Measurements from ENCODE around the gene FAM229B.
"Not testable (repeated sequence)": the region's sequence is repeated elsewhere in the genome, so short reads cannot be mapped to it uniquely, and the experiment has no call there.

The FAM229B gene, protein sequence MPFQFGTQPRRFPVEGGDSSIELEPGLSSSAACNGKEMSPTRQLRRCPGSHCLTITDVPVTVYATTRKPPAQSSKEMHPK

DNA sequence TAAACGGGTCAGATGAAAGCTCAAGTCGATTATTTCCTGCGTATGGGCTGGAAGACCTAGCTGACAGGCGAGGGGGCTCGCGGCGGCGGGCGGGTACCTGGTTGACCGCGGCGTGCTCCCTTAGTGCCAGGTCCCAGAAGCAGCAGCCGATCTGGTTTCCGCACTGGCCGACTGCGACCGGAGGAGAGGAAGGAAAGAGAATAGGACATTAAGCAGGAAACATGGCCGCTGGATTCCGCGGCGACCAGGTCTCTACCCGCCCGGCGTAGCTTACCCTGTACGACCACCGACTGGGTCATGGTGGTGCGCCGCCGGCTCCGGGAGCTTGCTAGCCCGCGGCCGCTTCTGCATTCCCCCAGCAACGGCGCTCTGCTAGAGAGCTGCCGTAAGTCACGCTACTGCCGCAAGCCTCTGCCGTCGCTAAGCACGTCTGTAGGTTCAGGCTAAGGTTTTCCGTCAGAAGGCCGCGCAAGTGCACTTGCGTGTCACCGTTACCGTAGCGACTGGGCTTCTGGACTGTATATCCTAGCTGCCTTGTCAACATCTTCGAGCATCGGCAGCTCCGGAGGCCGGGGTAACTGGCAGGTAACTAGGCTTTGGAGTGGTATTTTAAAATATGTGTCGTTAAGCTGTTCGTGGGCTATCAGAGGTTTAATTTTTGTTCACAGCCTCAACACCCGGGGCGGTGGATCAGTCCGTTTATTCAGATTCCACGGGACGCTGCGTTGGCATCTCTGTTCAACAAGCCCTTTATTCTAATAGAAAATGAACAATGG is at the start of gene FAM229B, which contains the start of gene TUBE1:
FAM229B (plus strand) TSS at position 456 of the 776 bp plus-strand sequence. CDS start 11,693 bp downstream, outside the sequence.
TUBE1 (minus strand) TSS at position 347 of the 776 bp plus-strand sequence; CDS start at position 299, 48 bp downstream.
- DNase-seq = peak; percentile 96

DNA sequence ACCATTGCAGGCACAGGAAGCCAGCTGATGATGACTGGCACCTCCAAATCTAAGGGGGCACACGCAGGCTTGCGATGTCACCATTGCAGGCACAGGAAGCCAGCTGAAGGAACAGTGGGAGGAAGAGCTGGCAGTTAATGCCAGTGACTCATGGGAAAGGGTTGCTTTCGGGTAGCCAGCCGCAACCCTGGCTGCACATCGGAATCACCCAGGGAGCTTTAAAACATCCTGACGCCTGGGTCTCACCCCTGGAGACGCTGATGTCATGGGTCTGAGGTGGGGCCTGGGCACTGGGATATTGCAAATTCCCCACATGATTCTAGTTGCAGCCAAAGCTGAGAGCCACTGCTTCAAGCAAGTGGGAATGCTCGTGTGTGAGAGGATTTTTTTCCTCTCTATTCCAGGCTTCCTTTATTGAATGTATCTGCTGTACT is 49.6 kb upstream of the FAM229B start:
- DNase-seq = peak; percentile 24

DNA sequence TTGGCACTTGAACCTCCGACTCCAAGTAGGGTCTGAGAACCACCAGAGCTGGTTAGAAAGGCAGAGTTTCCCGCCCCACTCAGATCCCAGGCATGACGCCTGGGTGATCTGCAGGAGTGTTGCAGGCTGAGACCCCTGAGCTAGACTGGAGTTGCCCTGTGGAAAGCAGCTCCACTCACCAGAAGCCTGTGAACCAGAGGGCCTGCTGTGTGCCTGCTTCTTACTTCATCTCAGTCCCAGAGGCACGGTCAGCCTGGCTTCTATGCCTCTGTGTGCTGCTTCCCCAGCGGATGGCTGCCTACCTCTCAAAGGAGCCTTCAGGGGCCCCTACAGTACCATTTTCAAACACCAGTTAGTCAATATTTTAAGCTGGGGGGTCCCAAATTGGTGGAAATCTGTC is 49.1 kb upstream of the FAM229B start:
- no peak for DNase-seq

DNA sequence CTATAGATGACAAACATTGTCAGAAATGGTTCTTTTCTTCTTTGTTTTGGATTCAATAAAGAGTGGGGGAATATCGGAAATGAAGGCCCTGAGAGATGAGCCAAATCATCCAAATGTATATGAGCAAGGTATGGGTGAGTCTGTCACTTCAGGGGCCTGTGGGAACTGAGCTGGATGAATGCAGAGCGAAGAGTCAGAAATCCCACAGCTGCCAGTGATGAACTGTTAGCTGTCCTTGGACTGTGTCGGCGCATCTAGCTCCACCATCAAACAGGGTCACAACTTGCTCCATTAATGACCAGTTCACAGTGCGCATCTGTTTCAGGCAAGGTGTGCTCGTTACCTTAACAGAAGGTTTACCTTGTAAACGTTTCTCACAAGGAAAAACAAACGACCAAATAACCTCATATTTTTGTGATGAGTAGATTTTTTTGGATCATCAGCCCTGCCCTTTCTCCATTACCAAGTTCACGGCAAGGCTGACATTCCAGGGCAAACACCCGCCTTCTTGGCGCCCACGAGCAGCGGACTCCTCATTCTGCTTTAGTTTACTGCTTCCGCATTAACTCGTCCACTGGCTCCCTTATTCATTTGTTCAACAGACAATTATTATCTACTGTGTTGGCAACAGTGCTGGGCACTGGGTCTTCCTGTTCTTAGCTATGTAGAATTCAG is 48.5 kb upstream of the FAM229B start:
- no peak for DNase-seq

DNA sequence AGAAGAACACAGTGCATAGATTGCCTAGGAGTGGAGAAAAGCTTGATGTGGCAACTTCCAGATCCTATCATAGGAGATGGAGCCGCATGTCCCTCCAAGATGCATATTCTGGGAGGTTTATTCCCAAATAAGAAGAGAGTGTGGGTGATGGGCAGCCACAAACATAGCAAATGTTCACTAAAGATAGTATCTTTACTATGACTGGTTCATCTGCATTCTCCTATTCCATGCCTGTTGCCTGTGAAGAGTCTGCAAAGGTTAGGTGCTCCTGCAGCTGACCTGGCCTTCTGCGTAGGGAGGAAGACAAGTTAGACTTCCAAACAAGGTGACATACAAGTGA is 48.0 kb upstream of the FAM229B start:
- no peak for DNase-seq

DNA sequence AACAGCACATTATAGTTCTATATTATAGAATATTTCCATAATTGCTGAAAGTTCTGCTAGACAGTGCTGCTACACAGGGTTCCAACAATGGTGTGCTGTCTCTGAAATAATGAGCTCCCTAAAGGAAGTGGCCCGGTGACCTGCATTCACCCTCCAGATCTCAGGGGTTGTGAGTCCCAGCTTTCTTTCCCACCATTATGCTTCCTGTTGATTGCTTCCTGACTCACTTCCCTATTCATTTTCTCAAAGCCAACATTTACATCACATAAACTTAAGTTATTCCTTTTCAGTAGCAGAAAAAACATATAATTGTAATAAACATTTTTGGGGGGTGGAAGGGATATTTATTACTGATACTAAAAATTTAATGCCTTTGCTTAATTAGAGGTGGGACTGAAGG is 46.4 kb upstream of the FAM229B start:
- no peak for DNase-seq

DNA sequence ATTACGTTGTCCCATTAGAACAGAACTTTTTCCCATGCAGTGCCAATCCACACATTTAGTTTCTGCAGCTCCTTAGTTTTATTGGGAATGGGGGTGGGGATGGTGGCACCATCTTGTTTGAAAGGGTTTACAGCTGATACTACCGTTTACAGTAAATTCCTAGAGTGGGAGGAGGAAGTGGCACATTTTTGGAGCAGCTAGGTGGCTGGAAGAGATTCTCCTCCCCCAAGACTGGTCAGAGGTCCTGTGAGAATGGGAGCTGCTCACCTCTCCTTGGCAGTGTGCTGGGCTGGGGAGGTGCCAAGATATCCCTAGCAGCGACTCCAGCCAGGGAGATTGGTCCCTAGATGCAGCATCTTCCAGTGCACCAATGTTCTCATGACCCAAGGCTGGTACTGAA is 45.9 kb upstream of the FAM229B start:
- DNase-seq = no peak

DNA sequence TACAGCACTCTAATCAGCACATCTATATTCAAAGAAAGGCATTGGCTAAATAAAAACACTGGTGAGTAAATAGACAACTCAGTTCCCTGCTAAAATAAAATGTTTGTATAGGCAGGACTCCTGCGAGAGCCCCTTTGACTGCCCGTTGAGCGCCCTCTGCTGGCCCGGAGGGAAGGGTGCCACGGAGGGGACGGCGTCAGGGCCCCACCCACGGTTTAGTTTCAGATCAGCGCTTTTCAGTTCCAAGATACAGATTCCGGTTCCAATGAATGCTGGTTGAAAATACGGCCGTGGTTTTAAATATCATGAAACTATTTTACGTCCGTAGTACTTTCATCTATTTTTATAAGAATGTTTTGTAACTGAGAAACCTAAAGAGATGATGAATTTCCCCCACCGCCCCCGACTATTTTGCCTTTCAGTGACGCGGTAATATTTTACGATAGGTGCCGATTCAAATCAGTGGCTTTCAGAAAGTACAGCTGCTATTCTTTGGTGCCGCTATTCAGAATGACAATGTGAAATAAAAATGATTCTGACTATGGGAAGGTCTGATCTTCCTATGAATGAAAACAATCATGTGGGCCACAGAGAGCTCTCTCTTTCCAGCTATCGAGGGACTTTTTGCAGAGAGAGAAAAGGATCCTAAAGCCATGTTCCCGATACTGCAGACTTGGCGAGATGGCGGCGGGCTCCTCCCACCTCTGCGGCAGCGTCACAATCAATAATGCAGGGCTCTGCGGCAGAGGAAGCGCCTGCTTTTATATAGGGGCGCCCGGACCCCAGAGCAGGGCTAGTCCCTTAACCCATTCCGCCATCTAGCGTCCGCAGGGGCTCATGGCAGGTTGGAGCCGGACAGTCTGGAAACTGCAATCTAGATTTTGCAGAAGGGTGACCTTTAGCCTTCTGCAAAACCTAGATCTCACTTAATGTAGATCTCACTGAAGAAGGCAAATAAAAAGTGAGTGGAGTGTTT is 44.1 kb upstream of the FAM229B start:
- peak; percentile 93 for DNase-seq

DNA sequence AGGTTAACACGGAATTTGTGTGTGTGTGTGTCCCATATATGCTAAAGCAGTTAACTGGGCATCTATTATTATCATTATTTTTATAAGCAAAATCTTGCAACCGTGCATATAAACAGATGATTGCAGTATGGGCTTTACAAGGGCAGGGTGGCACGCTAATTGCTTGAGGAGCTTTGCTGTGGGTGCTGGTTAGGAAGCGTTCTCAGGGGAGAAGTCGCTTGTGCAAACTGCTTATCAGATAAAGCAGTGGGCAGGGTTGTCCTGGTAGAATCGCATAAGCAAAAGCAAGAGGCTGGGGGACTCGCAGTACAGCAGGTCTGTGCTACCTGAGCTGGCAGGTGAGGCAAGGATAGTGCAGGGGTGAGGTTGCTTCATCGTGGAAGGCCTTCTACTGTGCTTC is 43.2 kb upstream of the FAM229B start:
- DNase-seq = no peak

DNA sequence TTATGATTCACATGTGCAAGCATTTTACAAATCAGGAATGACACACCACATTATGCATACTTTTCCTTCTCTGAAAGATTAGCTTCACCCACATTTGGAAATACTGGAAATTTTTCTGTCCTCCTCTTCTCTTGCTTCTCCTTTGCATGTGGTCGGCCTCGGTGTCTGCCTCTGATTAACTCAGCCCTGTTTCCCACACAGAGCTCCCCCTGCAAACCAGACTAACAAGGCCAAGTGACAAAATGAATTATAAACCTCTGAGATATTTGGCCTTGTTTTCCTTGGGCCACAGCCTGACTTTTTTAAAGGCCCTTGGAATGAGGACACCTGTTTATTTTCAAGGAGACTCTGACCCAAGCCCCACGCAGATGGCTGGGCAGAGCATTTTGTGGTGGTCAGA is 42.5 kb upstream of the FAM229B start:
- no peak for DNase-seq

DNA sequence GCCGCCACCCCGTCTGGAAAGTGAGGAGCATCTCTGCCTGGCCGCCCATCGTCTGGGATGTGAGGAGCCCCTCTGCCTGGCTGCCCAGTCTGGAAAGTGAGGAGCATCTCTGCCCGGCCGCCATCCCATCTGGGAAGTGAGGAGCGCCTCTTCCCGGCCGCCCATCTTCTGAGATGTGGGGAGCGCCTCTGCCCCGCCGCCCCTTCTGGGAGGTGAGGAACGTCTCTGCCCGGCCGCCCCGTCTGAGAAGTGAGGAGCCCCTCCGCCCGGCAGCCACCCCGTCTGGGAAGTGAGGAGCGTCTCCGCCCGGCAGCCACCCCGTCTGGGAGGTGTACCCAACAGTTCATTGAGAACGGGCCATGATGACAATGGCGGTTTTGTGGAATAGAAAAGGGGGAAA is 39.9 kb upstream of the FAM229B start:
- DNase-seq = not testable (repeated sequence)

DNA sequence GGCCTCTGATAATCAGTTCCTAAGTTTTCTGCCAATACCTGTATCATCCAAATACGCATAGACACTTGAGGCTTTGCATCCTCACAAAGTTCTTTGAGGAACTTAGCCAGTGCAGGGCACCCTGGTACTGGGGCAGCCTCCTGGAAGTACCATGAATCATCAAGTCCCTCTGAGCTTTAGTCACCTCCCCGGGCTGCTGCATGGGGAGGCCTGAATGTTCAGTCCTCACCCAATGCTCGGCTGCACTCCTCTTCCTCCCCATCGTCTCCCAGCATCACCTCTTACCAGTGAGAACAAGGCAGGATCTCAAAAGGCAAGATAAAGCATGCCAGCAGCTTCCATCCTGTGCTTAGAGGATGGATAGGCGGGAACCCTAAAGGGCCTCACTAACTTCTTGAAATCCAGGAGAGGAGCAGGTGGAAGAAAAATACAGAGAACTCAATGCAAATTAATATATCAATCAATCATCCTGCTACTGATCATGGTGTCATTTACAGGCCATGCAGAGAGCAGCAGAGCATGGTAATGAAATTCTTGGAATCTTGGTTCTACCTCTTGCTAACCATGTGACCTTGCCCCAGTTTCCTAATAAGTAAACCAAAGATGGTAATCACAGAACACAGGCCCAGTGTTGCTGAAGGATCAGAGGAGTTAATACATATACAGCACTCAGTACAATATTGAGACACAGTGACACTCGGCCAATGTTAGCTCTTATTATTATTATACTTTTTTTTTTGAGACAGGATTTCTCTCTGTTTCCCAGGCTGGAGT is 38.2 kb upstream of the FAM229B start:
- no peak for DNase-seq

DNA sequence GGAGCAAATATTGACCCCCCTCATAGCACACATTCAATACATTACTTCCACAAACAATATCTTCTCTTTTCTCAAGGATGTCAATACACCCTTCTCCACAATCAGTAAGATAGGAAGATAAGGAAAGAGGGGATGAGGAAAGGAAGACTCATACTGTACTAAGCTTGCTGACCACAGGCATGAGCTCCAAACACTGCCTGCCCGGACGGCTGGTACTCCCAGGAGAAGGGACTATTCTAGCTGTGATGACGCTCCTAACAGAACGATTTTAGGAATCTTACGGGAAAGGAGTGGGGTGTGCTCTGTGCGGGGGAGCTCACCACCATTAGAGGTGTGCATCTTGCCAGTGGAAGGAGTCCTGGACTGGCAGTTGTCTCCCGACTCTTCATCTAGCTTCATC is 37.4 kb upstream of the FAM229B start:
- DNase-seq = no peak

DNA sequence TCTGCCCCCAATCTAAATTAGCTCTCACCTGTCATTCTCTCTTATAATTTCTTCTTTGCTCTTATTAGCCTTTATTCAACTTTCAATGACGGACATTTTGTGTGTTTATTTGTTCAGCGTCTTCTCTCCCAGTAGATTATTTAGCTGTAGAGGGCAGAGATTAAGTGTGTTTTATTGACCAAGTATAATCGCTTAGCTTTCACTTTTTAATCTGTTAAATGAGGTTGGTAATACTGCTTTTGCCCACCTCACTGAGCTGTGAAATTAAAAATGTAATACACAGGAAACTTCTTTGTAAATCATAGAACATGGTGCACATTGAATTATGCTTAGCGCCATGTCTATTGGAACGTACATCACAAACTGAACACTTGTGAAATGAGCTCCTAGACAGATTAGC is 37.0 kb upstream of the FAM229B start:
- DNase-seq = no peak

DNA sequence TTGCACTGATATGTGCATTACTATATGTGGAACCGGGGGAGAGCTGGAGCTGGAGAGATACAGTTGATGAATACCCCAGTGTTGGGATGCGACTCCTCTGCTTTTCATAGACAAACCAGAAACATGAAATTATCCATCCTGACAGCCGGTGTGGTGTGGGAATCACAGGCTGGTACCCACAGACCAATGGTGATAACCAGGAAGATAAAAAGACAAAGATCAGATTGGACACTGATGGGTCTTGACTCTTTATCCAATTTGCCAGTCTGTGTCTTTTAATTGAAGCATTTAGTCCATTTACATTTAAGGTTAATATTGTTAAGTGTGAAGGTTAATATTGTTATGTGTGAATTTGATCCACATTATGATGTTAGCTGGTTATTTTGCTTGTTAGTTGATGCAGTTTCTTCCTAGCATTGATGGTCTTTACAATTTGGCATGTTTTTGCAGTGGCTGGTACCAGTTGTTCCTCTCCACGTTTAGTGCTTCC is 36.1 kb upstream of the FAM229B start:
- not testable (repeated sequence) for DNase-seq

DNA sequence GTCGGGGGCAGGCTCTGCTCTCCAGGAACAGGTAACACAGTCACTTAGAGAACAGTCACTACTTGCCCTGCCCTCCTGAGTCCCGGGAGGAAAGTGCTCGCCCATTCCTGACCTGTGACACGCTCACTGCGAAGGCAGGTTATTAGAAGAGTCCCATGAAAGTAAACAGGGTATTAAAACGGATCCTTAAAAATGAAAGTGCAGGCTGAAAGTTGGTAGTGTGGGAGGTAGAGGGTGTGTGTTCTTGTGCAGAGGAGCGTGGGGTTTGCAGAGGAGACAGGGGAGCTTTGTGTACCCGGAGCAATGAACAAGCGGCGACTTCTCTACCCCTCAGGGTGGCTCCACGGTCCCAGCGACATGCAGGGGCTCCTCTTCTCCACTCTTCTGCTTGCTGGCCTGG is 33.4 kb upstream of the FAM229B start, which contains the start of gene CCN6:
CCN6 (plus strand) TSS at position 104 of the 400 bp plus-strand sequence; CDS start at position 358, 254 bp downstream.
- DNase-seq = no peak

DNA sequence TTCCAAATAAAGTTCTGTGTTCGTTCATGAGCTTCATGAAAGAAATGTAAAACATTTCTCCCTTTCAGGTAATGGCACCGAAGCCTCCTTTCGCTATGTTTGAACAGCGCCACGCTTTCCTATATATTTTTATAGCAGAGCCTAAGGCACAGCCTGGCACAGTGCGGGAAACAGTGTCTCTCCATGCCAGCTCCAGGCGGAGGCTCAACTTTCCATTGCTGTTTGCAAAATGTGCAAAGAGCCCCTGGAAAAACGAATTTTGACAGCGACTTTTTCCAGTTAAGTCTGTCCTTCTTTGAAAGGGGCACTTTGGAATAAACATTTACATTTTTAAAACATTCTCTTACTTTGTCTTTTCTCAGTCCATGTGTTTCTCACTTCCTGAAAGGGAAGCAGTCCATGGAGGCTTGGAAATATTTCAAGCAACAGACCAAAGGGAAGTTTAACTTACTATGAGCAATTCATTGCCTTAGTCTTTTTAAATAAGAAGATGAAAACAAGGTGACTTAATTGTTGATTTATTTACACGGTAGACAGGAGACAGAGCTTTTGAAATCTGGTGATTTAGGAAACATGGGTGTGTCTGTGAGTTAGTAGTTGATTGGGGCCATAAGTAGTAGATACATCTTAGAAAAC is 32.7 kb upstream of the FAM229B start:
- DNase-seq = no peak

DNA sequence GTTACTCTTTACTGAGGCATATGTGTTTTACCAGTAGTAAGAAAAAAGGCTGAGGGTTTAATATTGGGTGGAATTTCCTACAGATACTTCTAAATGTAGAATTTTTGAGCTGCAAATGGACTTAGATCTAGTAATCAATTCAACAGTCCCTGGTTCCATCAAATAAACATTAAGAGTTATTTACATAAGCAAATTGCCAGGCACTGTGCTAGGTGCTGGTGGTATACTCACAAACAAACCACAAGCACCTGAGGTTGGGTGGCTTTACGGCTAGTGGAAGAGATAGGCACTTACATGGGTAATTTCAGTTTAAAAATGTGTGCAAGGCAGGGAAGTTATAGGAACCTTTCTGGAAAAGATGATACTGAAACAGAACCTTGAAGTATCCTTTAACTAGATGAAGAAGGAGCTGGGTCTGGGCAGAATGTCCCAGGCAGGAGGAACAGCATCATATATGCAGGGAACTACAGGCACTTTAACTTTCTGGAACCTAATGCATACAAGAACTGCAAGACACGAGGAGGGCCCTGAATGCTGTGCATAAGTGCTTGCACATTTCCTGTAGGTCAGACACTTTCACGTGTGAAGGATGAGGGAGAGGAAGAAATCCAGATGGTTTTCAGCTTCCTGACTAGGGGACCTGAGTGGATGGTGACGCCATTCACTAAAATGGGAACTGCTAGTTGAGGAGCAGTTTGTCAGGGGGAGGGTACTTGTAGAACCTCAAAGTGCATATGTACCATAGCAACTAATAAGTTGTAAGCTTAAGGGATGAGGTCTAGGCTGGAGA is 29.0 kb upstream of the FAM229B start:
- no peak for DNase-seq

DNA sequence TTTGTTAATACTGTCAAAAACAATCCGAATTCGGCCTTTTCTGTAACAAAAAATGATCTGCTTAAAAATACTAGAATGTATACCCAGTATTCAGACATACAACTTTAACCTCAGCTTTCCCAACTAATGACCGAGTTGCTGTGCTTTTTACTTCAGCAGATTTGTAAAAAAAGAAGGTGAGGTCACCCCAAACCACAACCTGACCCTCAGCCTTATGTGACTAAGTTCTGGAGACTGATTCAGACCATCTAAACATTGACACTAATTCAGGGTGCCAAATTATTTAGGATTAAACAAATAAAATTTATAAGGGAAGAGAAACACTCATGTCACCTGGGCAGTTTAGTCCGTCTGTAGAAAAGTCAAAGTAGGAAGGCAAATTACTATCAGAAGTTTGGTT is 25.8 kb upstream of the FAM229B start:
- no peak for DNase-seq

DNA sequence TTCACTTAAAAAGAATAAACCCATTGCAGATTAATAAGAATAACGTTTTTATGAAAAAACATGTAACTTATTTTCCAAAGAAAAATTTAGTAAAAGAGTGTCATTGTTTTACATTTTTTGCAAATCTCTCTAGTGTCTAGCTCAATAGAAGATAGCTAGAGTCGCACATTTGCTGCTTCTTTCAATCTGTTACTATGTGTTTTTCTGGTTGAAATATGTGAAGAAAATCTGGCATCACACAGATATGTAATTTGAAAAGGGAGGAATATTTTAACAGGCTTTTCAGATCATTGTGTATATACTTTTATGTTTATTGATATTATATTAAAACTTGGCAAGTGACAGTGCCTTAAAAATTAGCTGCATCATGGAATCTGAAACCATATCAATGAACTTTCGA is 24.4 kb upstream of the FAM229B start:
- no peak for DNase-seq

Data from CD4-positive, alpha-beta T cell treated with Interleukin-15 for 1 hour (primary cell).